IPS-18a (cell line): ENCODE results near the gene PSTK.

Experiments used
- H3K27ac ChIP-seq: one replicate; pipeline ENCODE4 v1.5.1; 2013; ENCODE audit warnings: low read length
- H3K27me3 ChIP-seq: one replicate; pipeline ENCODE4 v1.6.1; 2013; ENCODE audit warnings: mild to moderate bottlenecking, low read length; ENCODE audit not compliant: control insufficient read depth, insufficient read depth
- H3K36me3 ChIP-seq: one replicate; pipeline ENCODE4 v1.6.1; 2013; ENCODE audit warnings: low read depth, low read length; ENCODE audit not compliant: control insufficient read depth
- H3K4me1 ChIP-seq: one replicate; pipeline ENCODE4 v1.6.1; 2013; ENCODE audit warnings: low read depth, low read length; ENCODE audit not compliant: control insufficient read depth
- H3K4me3 ChIP-seq: one replicate; pipeline ENCODE4 v1.5.1; 2013; ENCODE audit warnings: low read length
- H3K9ac ChIP-seq: one replicate; pipeline ENCODE4 v1.6.1; 2013; ENCODE audit warnings: mild to moderate bottlenecking, low read length, moderate library complexity
- H3K9me3 ChIP-seq: one replicate; pipeline ENCODE4 v1.6.1; 2013; ENCODE audit warnings: low read depth, low read length; ENCODE audit not compliant: control insufficient read depth

Gene PSTK

DNA sequence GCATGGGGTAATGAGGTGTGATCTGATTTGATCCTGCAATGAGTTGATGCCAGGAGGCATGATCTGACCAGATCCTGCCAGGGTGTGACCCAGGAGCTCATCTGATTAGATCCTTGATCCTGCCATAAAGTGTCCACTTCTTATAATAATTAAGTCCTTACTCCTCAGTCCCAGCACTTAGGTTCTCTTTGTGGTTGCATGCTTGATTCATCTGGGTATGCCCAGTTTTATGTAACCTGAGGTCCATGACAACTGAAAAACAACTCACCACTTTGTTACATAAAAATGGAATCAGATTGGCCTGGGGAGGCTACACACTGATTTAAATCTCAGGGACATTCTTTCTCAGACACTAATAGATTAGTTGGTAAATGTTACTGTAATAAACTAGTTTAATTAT, 47.7 kb downstream of the PSTK start:
- no peak overlapping the region for H3K9ac ChIP-seq
- H3K27me3 ChIP-seq: no peaks in the 10 kb centered on the region
- H3K36me3 ChIP-seq: no peaks in the 10 kb centered on the region
- no peak overlapping the region for H3K27ac ChIP-seq
- no peaks in the 10 kb centered on the region for H3K9me3 ChIP-seq
- H3K4me3 ChIP-seq: no peak overlapping the region
- H3K4me1 ChIP-seq: peaks cover 7% of the 10 kb centered on the region

DNA sequence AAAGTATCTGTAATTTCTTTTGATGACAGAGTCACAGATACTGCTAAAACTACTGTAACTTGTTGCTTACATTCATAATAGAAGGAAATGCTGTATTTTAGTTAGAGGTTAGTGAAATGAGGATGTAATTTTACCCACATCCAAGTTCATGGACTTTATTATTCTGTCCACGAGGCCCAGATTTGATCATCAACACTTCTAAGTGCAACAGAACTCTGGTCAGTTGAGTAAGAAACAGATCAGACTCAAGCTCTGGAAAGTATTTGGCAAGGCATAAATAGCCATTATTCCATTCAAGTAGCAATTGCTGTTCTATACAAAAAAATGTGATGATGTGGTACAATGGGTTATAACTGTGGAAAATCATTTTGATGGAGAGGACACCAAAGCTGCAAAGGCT, 50.9 kb downstream of the PSTK start:
- peaks cover 8% of the 10 kb centered on the region for H3K36me3 ChIP-seq
- H3K9me3 ChIP-seq: no peaks in the 10 kb centered on the region

DNA sequence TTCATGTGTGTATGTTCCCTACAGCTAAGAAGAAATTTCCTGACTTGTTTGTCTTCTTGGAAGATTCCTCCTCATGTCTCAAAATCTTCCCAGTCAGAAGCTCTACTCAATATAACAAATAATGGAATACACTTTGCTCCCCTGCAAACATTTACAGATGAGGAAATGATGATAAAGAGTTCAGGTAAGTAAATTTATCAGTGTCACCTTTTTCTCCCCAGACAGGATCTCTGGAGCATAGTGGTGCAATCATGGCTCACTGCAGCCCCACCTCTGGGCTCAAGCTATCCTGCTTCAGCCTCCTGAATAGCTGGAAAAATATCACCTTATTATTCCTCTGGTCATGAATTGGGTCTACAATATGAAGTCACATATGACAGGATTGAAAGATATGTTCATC, 54.1 kb downstream of the PSTK start:
- Histone ChIP-seq H3K9ac (no peak overlapping the region), H3K36me3 (peaks cover 13% of the 10 kb centered on the region), H3K4me3 (no peak overlapping the region), H3K9me3 (no peaks in the 10 kb centered on the region), H3K27ac (no peak overlapping the region), H3K4me1 (peaks cover 6% of the 10 kb centered on the region), H3K27me3 (no peaks in the 10 kb centered on the region)

More for the DNA sequence above, 50.9 kb downstream of the PSTK start:
- no peaks in the 10 kb centered on the region for H3K27me3 ChIP-seq
- no peak overlapping the region for H3K4me3 ChIP-seq
- H3K4me1 ChIP-seq: peaks cover 7% of the 10 kb centered on the region
- no peak overlapping the region for H3K27ac ChIP-seq
- no peak overlapping the region for H3K9ac ChIP-seq

DNA sequence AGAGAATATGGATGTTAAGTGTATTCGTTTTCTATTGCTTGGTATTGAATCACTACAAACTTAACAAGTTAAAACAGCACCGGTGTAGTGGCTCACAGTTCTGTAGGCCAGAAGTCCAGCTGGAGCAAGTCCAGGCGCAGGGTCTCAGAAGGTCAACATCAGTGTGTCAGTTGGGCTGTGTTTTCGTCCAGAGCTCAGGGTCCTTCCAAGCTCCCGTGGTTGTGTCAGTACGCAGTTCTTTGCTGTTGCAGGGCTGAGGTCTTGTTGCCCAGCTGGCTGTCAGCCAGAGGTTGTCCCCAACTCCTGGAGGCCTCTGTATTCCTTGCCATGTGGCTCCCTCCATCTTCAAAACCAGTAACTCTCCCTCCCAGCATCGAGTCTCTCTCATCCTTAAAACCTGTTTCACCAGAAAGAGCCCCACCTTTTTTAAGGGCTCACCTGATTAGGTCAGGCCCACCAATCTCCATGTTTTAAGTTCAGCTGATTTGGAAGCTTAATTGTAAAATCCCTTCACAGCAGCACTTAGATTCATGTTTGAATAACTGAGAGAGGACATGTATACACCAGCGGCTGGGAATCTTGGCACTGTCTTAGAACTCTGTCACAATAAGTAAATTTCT, 55.4 kb downstream of the PSTK start:
- H3K9ac ChIP-seq: no peak overlapping the region
- H3K36me3 ChIP-seq: peaks cover 13% of the 10 kb centered on the region

DNA sequence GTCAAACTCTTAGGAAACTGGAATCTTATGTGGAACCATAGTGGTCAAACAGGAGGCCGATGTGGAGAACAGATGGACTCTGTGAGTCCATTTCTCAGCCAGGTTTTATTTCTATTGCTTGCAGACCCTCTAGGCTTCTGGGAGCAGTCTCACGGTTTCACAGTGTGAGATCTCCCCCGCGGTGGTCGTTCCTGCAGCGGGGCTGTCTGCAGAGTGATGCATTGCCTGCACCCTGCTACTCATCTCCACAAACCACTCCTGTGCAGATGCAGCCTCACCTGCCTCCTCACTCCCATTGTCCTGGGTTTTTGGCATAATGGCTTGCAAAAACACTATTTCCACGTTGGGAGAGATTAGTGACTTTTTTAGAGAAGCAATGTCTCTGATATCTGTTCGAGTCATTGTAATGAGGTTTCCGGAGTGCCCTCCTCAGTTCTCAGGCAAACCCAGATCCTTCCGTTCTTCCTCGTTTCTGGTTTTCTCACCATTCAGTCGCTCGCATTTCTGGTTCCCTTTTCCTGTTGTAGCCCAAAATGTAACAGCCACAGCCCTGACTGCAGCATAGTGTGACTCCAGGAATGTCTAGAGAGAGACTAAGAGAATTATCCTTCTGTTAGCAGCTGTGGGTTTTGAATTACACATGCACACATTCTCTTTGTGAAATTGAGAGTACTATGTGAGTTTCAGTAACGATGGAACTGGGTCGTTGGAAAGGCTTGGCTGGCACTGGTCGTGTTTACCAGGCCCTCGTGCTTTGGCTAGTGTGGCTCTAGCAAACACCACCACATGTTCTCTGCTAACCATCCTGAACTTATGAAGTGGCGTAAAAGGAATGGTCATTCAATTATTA, 58.8 kb downstream of the PSTK start:
- Histone ChIP-seq H3K4me3 (no peak overlapping the region), H3K36me3 (peaks cover 13% of the 10 kb centered on the region), H3K27ac (no peak overlapping the region), H3K9ac (no peak overlapping the region), H3K27me3 (no peaks in the 10 kb centered on the region), H3K9me3 (no peaks in the 10 kb centered on the region), H3K4me1 (peaks cover 8% of the 10 kb centered on the region)

More for the DNA sequence above, 55.4 kb downstream of the PSTK start:
- Histone ChIP-seq H3K9me3 (no peaks in the 10 kb centered on the region), H3K4me3 (no peak overlapping the region), H3K27me3 (no peaks in the 10 kb centered on the region), H3K4me1 (peaks cover 8% of the 10 kb centered on the region), H3K27ac (no peak overlapping the region)

DNA sequence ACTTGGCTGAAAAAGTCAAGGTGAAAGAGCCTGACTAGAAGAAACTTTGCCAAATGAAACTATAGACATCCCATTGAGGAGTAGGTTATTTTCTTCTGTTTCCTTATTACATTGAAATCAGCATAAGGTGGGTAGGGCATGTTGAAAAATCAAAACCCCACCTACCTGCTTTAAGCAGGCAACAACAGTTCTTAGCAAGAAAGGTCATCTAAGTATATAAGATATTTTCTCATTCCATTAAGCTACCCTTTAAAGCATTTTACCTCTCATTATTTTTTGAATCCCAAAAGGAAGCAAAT, 59.4 kb downstream of the PSTK start:
- H3K36me3 ChIP-seq: peaks cover 13% of the 10 kb centered on the region
- H3K9me3 ChIP-seq: no peaks in the 10 kb centered on the region
- H3K9ac ChIP-seq: no peak overlapping the region
- H3K27ac ChIP-seq: no peak overlapping the region
- no peak overlapping the region for H3K4me3 ChIP-seq
- H3K27me3 ChIP-seq: no peaks in the 10 kb centered on the region
- peaks cover 8% of the 10 kb centered on the region for H3K4me1 ChIP-seq
